Kidney epithelial cell (primary cell): ENCODE data around the gene KLK6. TPM values are rescaled to one million over a fixed set of nuclear protein-coding genes. Genes with fewer than 3 reads are reported as not detected.
A peak's percentile ranks its signal among the peaks of the same experiment; 100 is the strongest.

Experiments used
- DNase-seq: peaks from one replicate; pipeline ENCODE4 v3.0.0-alpha.2; 2010; ENCODE audit warnings: low read depth
- H3K27me3 ChIP-seq: 2 replicates; pipeline ENCODE4 v1.6.0; 2011; ENCODE audit warnings: low read length; ENCODE audit not compliant: control insufficient read depth, insufficient read depth
- H3K36me3 ChIP-seq: 2 replicates; pipeline ENCODE4 v1.5.1; 2011; ENCODE audit warnings: low read length; ENCODE audit not compliant: control insufficient read depth, insufficient read depth
- H3K4me3 ChIP-seq: 2 replicates; pipeline ENCODE4 v1.5.1; 2011; ENCODE audit warnings: low read depth, mild to moderate bottlenecking, control low read depth, low read length
- total RNA-seq: library from RNA; depleted of rRNA; stranded (reverse); fragments of >200 nt; gene quantifications from 2 replicates; pipeline ENCODE4 v1.2.3, GENCODE V29; 2015
- TF ChIP-seq, protein P1 (sequence below): IDR thresholded peaks from 2 replicates; pipeline ENCODE4 v1.5.1; 2011; ENCODE audit warnings: mild to moderate bottlenecking, moderate library complexity, low read length, control low read depth, inconsistent platforms; ENCODE audit not compliant: insufficient read depth, poor library complexity, severe bottlenecking

KLK6 gene
- total RNA-seq, 1 donor from 2014 or later = 33.5 TPM

DNA sequence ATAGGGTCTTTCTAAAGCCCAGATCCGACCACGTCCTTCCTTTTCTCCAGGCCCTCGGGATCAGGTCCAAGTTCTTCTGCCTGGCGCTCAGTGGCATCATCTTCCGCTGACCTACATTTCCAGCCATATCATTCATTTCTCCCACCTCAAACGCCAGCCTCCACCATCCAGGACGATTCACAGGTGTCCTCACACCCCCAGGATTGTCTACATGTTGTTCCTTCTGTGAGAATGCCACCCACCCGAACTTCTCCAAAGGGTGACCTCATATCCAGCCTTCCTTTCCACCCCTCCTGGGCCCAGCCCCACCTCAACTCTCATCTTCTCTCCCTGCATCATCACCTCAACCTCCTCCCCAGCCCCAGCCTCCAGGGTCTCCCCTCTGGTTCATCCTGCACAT lies 11.8 kb downstream of the KLK6 start:
- TF ChIP-seq, protein P1, sequence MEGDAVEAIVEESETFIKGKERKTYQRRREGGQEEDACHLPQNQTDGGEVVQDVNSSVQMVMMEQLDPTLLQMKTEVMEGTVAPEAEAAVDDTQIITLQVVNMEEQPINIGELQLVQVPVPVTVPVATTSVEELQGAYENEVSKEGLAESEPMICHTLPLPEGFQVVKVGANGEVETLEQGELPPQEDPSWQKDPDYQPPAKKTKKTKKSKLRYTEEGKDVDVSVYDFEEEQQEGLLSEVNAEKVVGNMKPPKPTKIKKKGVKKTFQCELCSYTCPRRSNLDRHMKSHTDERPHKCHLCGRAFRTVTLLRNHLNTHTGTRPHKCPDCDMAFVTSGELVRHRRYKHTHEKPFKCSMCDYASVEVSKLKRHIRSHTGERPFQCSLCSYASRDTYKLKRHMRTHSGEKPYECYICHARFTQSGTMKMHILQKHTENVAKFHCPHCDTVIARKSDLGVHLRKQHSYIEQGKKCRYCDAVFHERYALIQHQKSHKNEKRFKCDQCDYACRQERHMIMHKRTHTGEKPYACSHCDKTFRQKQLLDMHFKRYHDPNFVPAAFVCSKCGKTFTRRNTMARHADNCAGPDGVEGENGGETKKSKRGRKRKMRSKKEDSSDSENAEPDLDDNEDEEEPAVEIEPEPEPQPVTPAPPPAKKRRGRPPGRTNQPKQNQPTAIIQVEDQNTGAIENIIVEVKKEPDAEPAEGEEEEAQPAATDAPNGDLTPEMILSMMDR = no peak
- H3K27me3 ChIP-seq = peaks cover 2% of the 10 kb centered on the region
- DNase-seq = no peak
- no peak overlapping the region for H3K4me3 ChIP-seq
- H3K36me3 ChIP-seq = no peaks in the 10 kb centered on the region

DNA sequence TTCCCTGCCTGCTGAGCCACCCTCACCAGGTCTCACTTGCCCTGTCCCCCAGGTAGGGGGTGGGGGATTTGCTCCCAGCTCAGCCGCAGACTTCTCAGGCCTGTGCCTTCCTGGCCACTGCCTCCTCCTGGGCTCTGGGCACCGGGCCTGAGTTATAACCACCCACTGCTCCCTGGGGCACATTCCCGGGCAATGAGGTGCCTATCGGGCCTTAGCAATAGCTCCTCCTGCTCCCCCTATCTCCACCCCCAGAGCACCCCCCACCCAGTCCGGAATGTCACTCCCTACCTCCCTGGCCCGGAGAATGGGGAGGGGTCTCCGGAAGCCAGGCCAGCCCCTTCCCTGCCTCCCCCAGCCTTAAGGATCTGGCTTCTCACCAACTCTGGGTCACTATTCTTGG lies 16.5 kb downstream of the KLK6 start, which contains the start of gene KLK5:
TSS of gene KLK5 (minus strand) at position 129 of the 400 bp plus-strand sequence. CDS start 381 bp downstream, outside the sequence.
- DNase-seq = no peak
- Histone ChIP-seq H3K4me3 (peak within 1 kb of the TSS; percentile 6), H3K36me3 (no peaks in the 10 kb centered on the region), H3K27me3 (peaks cover 2% of the 10 kb centered on the region)
- TF ChIP-seq, protein P1 = no peak

DNA sequence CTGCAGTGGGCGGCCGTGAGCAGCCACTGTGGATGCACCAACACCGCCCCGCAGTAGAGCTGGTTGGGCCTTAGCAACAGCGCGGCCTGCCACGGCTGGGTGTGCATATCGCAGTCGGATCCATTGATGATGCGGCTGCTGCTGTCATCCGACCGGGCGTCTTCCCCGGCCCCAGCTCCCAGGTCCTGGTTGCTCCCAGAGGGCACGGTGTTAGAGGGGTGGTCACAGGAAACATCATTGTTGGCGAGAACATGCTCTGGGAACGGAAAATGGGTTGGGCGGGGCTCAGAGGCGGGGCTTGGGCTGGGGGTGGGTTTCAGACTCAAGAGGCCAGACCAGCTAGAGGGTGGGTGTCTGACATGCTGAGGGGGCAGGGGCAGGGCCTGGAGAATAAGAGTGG lies 19.5 kb downstream of the KLK6 start:
- Histone ChIP-seq H3K36me3 (no peaks in the 10 kb centered on the region), H3K4me3 (no peak overlapping the region), H3K27me3 (peaks cover 2% of the 10 kb centered on the region)
- no peak for DNase-seq
- TF ChIP-seq, protein P1 = no peak

DNA sequence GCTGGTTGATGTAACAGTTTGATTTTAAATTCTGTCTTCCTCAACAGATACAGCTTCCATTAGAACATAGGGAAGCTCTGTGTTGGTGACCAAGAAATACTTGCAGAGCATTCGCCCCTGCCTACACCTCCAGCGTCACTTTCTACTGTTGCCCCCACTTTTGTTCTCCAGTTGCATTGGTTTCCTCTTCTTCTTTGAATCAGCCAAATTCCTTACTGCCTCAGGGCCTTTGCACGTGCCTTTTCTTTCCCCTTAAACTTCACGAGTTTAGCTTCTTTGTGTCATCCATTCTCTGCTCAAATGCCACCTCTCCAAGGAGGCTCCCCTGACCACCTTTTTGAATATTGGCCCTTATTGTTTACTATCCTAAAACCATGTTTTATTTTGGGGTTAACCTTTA lies 22.3 kb downstream of the KLK6 start:
- Histone ChIP-seq H3K4me3 (no peak overlapping the region), H3K27me3 (no peaks in the 10 kb centered on the region), H3K36me3 (no peaks in the 10 kb centered on the region)
- DNase-seq = no peak
- TF ChIP-seq, protein P1 = no peak

DNA sequence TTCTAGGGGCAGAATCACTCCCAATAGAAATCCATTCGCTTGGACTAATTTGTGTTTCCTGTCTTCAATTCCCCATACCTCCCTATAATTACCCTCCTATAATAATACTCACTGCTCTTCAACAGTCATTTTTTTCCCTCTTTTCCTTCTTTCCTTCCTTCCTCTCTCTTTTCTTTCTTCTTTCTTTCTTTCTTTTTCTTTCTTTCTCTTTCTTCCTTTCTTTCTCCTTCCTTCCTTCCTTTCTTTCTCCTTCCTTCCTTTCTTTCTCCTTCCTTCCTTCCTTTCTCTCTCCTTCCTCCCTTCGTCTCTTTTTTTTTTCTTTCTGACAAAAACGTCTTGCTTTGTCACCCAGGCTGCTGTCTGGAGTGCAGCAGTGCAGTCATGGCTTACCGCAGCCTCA lies 24.6 kb downstream of the KLK6 start:
- TF ChIP-seq, protein P1 = no peak
- Histone ChIP-seq H3K4me3 (no peak overlapping the region), H3K27me3 (no peaks in the 10 kb centered on the region), H3K36me3 (no peaks in the 10 kb centered on the region)
- DNase-seq = no peak

DNA sequence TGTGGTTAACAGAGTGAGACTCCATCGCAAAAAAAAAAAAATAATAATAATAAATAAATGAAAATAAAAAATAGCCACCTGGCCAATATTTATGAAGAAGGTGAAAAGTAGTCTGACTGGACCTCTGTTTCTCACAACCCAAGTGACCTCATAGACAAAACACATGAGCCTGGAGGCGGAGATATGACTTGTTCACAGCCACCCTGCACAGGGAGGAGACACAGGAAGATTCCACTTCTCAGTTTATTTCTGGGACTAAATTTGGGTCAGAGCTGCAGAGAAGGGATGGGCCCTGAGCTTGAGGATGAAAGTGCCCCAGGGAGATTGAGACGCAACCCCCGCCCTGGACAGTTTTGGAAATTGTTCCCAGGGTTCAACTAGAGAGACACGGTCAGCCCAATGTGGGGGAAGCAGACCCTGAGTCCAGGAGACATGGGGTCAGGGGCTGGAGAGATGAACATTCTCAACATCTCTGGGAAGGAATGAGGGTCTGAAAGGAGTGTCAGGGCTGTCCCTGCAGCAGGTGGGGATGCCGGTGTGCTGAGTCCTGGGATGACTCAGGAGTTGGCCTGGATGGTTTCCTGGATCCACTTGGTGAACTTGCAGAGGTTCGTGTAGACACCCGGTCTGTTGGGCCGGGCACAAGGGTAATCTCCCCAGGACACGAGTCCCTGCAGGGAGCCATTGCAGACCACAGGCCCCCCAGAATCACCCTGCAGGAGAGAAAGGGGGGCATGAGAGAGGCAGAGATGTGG lies 26.1 kb downstream of the KLK6 start:
- Histone ChIP-seq H3K27me3 (no peaks in the 10 kb centered on the region), H3K4me3 (no peak overlapping the region), H3K36me3 (no peaks in the 10 kb centered on the region)
- TF ChIP-seq, protein P1 = no peak
- no peak for DNase-seq
